GM19043 (cell line): ENCODE measurements around the gene PTPRN2.
A peak's percentile ranks its signal among the peaks of the same experiment; 100 is the strongest.

ENCODE experiments used
- ATAC-seq: cut with Tn5 transposase; IDR thresholded peaks from one replicate; pipeline ENCODE4 v1.9.1; 2021; ENCODE audit warnings: low read depth; ENCODE audit not compliant: unreplicated experiment

Gene PTPRN2

DNA sequence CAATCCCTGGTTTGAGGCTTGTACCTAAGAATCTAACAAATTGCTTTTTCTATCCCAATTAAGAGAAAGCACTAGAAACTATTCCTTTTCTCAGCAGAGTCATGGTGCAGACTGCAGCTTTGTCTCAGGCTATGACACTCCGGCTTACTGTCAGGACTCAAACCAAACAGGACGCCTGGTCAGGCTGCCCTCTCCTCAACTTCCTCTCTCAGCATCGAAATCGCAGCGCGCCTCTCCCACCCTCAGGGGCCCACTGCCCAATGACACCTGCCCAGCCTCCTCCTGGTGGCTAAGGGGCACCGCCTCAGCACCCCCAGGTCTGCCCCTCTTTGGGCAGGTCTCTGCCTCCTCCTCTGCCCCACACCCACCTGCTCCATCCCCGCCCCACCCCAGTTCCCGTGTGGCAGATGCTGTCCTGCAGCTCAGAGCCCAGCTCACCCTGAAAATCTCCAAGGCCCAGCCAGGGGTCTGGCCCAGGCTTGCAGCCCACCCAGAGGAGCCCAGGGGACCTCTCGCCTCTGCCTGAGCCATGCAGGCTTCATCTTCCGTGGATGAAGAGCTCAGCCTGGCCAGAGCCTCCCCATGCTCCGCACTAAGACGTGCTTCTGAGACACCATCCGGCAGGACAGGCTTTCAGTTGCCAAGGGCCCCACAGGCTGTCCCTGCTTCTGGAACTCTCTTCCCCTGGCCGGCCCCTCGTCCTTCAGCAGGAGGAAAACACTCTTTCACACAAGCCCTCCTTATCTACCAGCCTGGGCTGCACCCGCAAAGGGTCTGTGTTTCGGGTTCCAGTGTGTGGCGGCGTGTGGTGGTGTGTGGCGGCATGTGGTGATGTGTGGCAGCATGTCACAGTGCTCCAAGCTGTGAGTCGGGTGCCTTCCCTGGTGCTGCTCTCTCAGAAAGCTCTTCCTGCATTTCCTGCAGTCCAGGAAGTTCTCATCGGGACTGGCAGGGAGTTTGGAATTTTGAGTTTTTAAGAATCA, 16.4 kb upstream of the PTPRN2 start:
- peak; percentile 24 for ATAC-seq

DNA sequence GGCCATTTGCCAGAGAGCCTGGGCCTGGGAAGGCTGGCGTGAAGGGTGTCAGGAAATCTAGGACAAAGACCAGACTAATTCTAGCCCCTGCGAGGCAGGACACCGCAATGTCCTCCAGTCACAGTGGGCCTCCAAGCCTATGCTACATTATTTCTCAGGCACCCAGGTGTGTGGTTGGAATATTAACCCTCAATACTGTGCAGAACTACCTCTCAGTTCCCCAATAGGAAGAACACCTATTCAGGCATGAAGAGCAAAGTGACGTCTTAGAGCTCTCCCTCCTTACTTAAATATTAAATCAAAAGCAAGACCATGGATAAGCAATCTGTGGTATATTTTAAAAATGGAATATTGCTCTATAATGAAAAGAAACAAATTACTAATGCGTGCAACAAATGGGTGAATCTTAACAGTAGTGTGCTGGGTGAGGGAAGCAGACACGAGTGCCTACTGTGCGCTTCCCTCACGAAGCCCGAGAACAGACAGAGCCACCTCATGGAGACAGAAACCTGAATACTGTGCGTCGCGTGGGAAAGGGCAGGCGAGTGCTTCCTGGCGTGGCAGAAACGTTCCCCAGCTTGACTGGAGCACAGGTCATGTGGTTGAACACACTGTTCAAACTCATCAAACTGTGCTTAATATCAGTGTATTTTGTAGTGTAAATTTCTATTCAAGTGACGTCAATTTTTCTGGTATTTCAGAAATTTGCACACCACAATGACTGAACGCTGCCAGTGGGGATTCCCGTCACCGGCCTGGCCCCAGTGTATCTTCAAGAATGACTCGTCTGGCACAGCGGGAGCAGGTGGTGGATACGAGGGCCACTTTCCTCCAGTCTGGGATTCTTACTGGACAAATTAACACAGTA, 15.5 kb upstream of the PTPRN2 start:
- peak; percentile 63 for ATAC-seq

DNA sequence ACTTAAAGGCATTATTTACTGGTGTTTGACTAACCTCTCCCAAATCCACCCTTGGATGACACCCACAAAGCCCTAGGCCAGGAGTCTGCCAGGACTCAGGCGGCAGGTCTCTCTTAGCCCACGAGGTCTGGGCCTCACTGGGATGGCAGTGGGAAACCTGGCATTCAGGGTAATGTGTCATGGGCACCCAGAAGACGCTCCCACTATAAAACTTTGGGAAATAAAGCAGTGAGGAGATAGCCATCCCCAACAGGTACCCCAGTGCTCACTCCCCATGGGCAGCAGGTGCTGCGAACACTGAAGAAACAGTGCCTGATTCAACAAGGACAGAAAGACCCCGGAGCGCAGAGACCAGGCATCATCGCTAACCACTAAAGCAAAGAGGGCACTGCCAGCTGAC, 14.4 kb upstream of the PTPRN2 start:
- no peak for ATAC-seq

DNA sequence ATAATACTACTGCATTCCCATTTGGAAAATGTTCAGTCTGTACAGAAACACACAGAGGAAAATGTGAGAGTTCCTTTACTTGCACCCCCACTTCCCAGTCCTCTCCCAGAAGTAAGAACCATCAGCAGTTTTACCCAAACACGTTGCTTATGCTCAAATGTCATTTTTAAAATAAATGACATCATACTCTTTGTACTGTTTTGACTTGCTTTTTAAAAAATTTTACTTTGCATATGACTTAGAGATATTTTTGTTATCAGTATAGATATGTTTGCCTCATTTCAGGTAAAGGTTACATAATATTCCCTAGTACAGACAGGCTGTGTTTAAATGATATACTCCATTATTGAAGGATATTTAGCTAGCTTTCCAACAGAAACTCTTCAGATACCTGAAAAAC, 13.5 kb upstream of the PTPRN2 start:
- ATAC-seq: no peak

DNA sequence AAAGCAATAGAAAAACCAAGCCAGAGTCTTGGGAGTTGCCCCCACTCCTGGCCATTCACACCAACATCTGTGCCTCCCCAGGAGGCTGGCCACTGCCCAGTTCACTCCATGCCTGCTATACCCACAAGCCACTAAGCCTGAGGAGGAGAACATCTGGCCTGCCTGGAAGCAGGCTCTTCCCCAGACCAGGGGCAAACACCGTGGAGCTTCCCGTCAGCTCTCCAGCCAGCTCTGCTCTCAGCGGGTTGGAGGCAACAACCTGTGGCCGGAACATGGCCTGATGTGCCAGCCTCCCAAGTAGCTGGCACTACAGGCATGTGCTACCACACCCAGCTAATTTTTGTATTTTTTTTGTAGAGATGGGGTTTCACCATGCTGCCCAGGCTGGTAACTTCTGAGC, 9.1 kb upstream of the PTPRN2 start:
- ATAC-seq: no peak

DNA sequence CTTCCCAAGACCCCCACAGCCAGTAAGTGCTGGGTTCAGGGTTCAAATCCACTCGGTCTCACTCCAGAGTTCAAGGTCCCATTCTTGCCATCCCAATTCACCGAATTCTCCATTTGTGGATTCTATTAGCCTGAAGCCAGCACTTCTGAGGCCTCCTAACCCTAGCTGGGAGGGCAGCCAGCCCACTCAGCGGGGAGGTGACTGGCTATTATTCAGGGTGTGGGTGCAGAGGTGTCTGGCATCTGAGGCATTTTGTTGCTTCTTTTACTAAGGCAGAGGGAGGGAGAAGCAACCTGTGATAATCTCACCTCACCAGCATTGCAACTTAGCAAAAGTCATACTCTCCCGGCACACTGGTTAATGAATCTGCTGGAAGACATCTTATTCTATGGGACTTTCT, 8.7 kb upstream of the PTPRN2 start:
- ATAC-seq: no peak

DNA sequence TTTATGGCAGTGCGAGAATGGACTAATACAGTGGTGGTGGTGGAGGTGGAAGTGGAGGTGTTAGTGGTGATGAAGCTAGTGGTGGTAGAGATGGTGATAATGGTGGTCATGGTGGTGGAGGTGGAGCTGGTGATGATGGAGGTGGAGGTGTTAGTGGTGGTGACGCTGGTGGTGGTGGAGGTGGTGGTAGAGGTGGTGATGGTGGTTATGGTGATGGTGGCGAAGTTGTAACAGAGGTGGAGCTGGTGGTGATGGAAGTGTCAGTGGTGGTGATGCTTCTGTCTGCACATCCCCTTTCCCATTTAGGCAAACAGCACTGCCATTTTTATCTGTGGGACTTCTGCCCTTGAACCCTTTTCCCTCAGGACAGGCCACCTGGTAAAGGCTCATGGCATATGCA, 7.4 kb upstream of the PTPRN2 start:
- no peak for ATAC-seq

DNA sequence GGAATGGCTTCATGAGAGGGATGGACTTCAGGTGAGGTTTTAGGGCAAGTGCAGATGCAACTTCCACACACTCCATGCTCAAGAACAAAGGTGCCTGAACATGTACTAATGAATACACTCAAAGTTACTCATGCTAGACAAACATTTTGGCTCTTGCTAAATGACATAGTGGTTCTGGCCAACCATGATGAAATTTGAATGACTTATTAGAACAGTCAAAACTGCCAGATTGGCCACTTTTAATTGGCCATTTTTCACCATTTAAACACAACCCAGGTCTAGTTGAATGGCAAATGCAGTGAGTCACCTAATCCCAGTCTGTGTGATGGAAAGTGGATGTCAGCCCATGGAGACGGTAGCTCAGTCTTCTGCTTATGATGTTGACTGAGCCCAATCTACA, 4.9 kb upstream of the PTPRN2 start:
- ATAC-seq: no peak

DNA sequence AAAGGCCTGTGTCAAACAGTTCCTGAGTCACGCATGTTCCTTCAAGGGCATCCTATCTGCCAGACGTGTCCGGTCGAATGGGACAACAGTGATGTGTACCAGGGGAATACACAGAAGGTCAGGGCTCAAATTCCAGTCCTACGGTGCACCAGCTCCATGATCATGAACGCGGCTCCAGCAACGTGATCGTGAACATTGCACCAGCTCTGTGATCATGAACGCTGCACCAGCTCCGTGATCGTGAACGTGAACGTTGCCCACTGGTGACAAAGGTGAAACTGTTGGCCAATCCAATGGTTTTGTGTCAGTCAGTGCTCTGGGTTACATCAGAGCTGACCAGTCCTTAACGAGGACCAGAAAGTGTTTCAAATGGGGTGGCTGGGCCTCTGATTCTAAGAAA, 4.3 kb upstream of the PTPRN2 start:
- ATAC-seq: no peak

DNA sequence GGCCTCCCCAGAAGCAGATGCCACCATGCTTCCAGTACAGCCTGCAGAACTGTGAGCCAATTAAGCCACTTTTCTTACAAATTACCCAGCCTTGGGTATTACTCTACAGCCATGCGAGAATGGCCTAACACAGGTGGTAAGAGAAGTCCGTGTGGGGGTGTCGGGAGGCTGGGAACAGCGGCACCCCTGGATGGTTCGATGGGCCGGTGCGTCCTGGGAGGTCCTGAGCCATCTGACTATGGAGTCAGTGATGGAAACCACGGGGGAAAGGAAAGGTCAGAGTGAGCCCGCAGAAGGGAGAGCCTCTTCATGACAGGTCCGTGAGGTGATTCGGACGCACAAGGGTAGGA, 2.5 kb upstream of the PTPRN2 start:
- ATAC-seq: no peak

DNA sequence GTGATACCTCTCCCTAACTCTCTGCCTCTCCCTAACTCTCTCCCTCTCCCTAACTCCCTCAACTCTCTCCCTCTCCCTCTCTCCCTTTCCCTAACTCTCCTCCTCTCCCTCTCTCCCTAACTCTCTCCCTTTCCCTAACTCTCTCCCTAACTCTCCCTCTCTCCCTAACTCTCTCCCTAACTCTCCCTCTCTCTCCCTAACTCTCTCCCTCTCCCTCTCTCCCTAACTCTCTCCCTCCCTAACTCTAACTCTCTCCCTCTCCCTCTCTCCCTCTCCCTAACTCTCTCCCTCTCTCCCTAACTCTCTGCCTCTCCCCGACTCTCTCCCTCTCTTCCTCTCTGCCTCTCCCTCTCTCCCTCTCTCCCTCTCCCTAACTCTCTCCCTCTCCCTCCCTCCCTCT, 2.0 kb upstream of the PTPRN2 start:
- ATAC-seq: no peak

DNA sequence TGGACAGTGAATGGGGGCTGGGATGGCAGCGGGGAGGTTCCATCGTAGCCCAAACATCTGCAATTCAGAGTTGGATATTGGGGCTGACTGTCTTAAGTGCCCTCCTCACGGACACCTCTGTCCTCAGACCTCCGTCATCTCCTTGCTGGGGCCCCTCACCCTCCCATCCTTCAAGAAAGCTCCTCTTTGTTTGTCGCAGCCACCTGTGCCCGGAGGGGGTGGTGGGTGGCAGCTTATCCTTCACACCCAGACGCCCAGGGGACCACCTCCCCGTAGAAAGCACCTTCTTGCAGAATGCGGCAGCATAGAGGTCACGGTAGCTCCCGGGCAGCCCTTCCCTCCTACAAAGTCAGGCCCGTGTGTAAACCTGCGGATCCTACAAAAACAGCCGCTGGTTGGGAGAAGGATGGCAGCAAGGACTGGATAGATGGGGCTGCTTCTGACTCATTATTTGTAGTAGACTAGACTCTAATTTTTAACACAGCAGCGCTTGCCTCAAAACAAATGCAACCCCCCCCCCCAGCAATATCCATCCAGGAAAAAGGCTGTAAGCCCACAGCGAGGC, 1.3 kb upstream of the PTPRN2 start:
- ATAC-seq: no peak

DNA sequence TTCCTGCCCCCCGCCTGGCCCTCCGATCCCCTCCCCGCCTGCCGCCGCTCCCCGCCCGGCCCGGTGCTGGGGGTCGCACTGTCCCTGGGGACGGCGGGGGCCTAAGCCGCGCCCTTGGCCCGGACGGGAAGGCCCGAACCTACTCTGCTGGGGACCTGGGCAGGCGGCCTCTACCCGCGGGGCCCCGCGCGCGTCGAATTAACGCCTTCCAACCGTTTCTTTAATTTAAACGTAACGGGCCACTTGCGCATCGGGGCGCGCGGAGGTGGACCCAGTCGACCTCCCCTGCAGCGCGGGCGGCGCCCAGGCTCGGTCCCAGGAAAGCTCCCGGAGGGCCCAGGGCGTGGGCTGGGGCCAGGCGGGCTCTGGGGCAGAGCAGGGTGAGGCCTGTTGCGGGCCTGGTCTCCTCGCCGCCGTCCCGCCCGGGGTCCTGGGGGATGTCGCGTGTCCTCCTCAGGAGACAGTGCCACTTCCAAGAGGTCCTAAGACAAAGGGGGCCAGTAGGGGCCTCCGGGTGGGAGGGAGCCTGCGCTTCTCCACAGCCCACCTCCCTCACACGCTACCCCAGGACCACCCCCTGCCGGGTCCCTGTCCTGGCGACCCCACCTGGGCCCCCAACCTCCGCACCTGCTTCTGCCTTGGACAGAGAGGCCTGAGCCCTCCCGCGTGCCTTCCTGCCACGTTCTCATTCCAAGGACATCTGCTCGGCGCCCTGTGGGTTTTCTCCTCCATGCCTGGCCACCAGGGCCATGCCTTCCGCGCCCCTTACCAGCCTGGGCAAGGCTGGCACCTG, 658 bp upstream of the PTPRN2 start:
- ATAC-seq: no peak

DNA sequence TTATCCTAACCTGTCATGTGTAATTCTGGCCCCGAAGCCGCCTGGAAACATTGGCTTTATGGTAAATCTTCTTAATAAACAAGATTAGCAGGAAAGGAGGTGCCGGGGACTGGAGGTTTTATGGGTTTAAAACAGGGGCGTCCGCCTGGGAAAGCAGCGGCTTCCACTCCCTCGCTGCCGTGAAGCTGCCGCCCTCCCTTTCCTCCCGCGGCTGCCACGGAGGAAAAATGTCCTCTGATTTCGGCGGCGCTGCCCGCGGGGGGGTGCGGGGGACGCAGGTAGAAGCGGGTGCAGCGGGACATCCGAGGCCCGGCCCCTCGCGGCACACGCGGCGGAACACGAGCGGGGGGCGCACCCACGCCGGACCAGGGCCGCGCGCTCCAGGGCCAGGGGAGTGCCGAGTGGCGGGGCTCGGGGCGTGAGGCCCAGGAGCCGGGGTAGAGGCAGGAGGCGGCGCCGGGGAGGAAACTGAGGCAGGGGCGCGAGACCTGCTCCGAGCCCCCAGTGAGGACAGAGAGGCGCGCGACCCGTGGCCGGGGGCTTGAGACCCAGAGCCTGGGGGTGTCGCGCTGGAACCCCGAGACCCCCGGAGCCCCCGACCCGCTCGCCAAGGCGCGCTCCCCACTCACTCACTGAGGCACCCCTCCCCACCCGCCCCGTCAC, 993 bp downstream of the PTPRN2 start:
- no peak for ATAC-seq

DNA sequence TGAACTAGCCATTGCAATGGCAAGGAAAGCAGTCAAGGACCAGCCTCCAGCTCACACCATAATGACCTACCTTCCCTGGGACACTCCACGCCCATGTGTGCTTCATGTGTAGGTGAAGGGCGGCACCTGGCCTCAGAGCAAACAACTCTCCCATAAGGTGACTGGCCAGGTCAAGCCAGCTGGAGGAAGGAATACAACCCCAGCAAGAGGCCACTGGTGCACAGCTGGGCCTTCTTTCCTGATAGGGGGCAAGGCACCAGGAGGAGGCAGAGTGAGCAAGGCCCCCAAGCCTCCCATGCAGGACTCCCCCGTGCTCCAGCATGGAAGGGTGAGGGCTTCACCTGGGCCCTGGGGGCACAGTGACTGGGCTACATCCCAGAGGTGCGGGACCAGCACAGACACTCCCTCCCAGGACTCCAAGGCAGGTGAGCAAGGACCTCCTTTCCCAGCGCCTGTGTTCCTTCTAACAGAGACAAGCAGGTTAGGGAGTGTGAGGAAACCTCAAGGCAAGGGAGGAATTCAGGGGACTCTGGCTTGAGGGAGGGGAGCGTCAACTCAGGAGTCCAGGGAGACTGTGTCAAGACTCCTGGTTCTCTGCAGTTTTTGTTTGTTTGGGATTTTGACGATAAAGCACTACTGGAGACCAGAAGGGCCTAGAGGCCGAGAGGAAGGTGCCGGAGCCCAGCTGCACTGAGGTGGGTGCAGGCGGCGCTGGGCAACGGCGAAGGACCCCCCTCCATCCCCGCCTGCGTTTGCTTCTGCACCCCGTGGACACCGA, 1.7 kb downstream of the PTPRN2 start:
- ATAC-seq: no peak

DNA sequence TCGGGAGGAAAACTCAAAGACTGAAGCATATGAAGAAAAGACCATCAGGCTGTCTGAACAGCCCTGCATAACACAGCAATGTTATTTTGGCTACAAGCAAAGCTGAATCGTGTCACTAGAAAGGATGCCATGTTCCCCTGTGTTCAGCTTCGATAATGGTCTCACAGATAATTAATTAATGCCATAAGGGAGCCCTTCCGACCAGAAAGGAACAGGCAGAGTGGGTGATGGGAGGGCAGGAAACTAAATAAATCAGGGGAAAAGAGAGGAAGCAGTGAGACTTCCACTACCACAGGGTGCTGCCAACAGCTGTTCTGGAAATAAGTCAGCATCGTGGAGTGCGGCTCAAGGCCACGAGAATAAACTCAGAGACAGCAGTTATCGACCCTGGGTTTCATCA, 3.2 kb downstream of the PTPRN2 start:
- no peak for ATAC-seq

DNA sequence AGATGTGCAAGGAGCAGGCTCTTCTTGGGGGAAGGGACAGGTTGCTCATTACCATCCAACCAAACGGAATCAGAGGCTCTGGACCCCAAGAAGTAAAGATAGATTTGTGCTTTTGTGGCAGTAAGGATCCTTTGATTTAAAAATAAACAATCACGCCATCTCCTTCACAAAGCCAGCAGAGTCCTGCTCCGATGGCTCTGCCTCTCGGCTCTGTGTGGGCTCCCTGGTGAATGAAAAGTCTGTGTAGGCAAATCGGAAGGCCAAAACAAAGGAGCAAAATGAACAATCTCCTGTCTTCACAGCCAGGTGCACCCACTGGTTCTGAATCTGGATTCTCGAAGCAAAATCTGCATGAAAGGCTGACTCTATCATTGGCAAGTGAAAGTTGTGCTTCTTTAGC, 3.8 kb downstream of the PTPRN2 start:
- ATAC-seq: no peak

DNA sequence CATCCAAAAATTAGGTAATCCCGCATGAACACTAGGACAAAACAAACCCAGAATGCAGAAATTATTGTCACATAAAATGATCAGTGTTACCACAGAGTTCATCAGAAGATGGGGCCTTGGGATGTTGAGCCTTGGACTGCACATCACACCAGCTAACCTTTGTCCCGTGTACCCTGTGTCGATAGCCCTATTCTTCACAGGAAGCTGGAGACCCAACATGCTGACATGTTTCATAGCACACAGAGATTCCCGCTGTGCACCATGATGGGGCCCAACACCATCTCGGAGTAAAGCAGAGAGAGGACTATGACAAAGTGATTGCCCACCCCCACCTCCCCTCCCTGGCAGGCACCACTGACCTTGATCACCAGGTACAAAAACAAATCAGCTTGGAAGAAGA, 4.5 kb downstream of the PTPRN2 start:
- no peak for ATAC-seq

DNA sequence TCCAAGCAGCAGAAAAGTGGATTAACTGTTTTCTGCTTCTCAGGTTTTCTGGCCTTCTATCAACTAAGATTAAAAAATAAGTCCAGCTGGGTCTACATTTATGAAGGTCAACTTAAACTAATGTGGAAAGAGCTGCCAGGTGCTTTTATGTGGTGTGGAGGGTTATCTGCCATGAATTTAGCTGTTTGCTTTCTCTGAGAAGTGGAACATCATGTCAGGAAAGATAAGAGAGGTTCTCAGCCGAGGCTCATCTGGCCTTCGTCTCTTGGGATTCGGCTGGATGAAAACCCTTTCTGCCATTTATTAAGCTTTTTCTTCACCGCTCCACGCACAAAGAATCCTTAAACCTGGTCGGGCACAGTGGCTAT, 5.5 kb downstream of the PTPRN2 start:
- no peak for ATAC-seq
